Stimulated activated naive CD8-positive, alpha-beta T cell treated with anti-CD3 and anti-CD28 coated beads, Interleukin-15, amount 100 ng/mL, for 72 hours (primary cell): ENCODE data around the gene ERGIC1.
"Not testable (repeated sequence)": the region's sequence is repeated elsewhere in the genome, so short reads cannot be mapped to it uniquely, and the experiment has no call there.

Experiments used
- ATAC-seq: fragments of 150-1000 bp; cut with Tn5 transposase; 2 replicates; pipeline ENCODE4 v1.10.0; 2021; ENCODE audit warnings: mild to moderate bottlenecking, moderate library complexity
- DNase-seq, 2 donors: peaks; one replicate each; pipeline ENCODE4 v3.0.0; 2021 to 2022
- H3K27ac Mint-ChIP-seq, 2 donors: one replicate each; pipeline ENCODE4 v1.8.0; 2022; ENCODE audit warnings: mild to moderate bottlenecking in 2 of 2, mixed read lengths in 2 of 2, moderate library complexity in 2 of 2
- H3K27me3 Mint-ChIP-seq: one replicate; pipeline ENCODE4 v1.8.0; 2022; ENCODE audit warnings: mixed read lengths
- H3K4me1 Mint-ChIP-seq: one replicate; pipeline ENCODE4 v1.8.0; 2022; ENCODE audit warnings: mild to moderate bottlenecking, mixed read lengths
- H3K4me3 Mint-ChIP-seq, 2 donors: one replicate each; pipeline ENCODE4 v1.8.0; 2022; ENCODE audit warnings: mild to moderate bottlenecking in 2 of 2, mixed read lengths in 2 of 2, moderate library complexity in 1 of 2
- H3K9me3 Mint-ChIP-seq, 2 donors: one replicate each; pipeline ENCODE4 v1.8.0; 2022; ENCODE audit warnings: mixed read lengths in 2 of 2

The ERGIC1 gene, protein sequence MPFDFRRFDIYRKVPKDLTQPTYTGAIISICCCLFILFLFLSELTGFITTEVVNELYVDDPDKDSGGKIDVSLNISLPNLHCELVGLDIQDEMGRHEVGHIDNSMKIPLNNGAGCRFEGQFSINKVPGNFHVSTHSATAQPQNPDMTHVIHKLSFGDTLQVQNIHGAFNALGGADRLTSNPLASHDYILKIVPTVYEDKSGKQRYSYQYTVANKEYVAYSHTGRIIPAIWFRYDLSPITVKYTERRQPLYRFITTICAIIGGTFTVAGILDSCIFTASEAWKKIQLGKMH

DNA sequence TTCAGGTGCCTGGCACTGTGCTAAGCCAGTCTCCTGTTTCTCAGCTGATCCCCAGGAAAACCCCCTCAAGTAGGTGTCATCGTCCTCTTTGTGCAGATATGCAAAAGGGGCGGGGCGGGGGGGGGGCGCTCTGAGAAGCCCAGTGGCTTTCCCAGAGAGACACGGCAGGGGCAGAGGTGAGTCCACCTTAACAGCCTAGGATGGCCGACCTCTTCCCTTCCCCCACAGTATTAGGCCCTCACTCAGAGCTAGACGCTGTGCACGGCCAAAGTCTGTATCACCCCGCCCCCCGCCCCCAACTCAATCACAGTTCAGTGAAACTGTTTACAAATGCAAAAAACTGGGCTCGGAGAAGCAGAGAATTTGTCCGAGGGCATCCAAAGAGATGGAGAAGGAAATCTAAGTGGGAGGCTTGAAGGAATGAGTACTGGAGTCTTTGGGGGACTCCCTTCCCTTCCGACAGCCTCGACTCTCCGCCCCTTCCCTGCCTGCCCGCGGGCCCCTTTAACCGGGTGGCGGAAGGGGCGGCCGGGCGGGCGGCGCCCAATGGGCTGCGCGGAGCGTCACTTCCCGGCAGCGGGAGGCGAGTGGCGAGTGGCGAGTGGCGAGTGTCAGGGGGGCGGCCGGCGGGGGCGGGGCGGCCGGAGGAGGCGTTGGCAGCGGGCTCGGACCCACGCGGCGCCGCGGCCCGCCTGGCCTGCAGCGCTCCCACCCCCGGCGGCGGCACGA, at the start of gene ERGIC1:
ERGIC1 (plus strand) TSS at position 566 of the 729 bp plus-strand sequence; CDS start at position 729, 163 bp downstream.
- no peaks in the 10 kb centered on the region for H3K27me3 Mint-ChIP-seq
- peak within 1 kb of the TSS; percentile 91 to 94 for H3K27ac Mint-ChIP-seq
- ATAC-seq = peak; percentile 77
- peak within 1 kb of the TSS; percentile 85 to 89 for H3K4me3 Mint-ChIP-seq
- H3K4me1 Mint-ChIP-seq = peaks cover 46% of the 10 kb centered on the region
- no peaks in the 10 kb centered on the region for H3K9me3 Mint-ChIP-seq
- DNase-seq = peak; percentile 64 to 66

DNA sequence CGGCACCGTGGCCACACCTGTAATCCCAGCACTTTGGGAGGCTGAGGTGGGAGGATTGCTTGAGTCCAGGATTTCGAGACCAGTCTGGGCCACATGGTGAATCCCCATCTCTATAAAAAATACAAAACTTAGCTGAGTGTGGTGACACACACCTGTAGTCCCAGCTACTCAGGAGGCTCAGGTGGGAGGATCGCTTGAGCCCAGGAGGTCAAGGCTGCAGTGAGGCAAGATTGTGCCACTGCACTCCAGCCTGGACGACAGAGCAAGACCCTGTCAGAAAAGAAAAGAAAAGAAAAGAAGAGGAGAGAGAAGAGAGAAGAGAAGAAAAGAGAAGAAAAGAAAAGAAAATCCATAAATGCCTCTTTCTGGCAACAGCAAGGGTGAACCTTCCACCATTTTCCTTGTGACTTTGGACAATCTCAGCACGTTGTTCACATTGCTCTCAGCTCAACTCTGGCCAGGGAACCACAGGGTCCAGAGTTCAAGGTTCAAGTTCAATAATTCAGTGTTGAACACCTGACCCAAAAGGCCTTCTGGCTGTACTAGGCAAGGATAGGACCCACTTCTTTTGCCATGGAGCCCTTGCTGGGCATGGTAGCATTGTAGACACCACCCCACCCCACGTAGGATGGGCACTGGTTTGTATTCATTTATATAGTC, 48.5 kb upstream of the ERGIC1 start:
- peaks cover 8% of the 10 kb centered on the region for H3K4me1 Mint-ChIP-seq
- ATAC-seq (no peak), DNase-seq (no peak)
- H3K27ac Mint-ChIP-seq = no peak overlapping the region
- H3K4me3 Mint-ChIP-seq = no peak overlapping the region
- H3K27me3 Mint-ChIP-seq = no peaks in the 10 kb centered on the region
- no peaks in the 10 kb centered on the region for H3K9me3 Mint-ChIP-seq

DNA sequence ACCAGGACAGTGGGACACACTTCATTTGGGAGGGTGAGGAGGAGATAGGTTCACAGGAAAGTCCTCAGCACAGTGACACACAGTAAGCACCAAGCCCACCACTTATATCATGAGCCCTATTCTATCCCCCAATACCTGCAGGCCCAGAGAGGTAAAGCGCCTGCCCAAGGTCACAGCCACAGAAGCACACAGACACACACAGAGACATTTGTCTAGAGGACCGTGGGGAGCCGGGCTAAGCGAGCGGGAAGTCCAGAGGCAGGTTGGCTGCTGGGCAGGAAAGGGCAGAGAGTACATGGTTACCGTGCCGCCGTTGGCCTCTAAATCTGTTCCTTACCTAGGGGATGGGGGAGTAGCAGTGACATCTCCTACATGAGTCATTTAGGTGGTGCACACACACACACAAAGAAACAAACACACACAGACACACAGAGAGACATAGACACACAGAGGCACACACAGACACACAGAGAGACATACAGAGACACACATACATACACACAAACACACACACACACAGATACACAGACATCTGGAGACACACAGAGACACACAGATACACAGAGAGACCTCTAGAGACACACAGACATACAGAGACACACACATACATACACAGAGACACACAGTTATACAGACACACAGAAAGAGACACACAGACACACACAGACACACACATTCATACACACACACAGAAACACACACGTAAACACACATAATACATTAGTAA, 47.2 kb upstream of the ERGIC1 start:
- DNase-seq (no peak), ATAC-seq (no peak)
- Mint-ChIP-seq H3K27ac (no peak overlapping the region), H3K9me3 (no peaks in the 10 kb centered on the region), H3K4me3 (no peak overlapping the region), H3K4me1 (peaks cover 3% of the 10 kb centered on the region), H3K27me3 (no peaks in the 10 kb centered on the region)

DNA sequence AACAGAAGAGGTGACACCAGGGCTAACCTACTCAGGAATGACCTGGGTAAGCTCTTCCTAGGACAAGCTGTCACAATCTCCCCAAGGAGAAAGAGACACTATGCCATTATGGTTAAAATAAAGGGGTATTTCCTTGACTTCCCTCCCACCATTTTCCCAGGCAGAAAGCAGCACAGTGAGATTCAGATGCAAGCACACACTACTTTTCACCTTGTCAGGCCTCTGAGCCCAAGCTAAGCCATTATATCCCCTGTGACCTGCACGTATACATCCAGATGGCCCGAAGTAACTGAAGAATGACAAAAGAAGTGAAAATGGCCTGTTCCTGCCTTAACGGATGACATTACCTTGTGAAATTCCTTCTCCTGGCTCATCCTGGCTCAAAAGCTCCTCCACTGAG, 46.5 kb upstream of the ERGIC1 start:
- not testable (repeated sequence) for H3K4me1 Mint-ChIP-seq, H3K9me3 Mint-ChIP-seq

DNA sequence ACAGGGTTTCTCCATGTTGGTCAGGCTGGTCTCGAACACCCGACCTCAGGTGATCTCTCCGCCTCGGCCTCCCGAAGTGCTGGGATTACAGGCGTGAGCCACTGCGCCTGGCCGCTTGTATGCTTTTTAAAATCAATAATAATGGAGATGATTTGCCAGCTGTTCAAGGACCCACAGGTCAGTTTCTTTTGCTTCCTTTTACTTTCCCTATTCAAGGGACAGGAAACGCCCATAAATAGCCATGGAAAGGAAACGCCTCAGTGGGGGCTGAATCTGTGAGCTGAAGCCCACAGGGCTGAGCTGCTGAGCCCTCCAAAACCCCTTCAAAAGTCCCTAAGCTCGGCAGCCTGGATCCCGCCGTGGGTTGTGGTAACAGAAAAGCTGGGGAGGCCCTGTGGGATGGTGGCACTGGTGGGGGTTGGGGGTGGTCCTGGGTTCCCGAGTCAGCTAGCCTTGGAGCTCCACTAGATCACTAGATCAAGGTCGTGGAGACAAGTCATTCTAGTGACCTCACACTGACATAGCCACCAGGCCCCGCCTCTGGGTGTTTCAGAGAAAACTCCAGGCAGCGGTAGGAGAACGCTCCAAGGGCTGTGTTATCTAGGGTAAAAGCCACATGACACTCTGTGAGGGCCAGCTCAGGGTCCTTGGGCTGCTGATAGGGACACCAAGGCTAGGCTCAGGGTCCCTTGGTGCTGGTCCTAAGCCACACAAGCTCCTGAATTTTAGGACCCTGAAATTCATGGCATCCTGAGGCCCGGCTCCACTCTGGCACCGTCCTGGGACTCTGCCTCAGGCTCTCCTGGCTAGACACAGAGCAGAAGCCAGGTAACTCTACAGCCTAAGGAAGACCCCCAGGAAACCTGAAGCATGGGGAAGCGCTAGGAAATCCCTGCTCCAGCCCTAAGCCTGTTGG, 45.0 kb upstream of the ERGIC1 start:
- Mint-ChIP-seq H3K27ac (no peak overlapping the region), H3K27me3 (no peaks in the 10 kb centered on the region), H3K4me1 (peaks cover 9% of the 10 kb centered on the region), H3K4me3 (no peak overlapping the region), H3K9me3 (no peaks in the 10 kb centered on the region)
- ATAC-seq (peak; percentile 32), DNase-seq (no peak)

More for the DNA sequence above, 46.5 kb upstream of the ERGIC1 start:
- DNase-seq, H3K27me3 Mint-ChIP-seq, H3K4me3 Mint-ChIP-seq, H3K27ac Mint-ChIP-seq, ATAC-seq: not testable (repeated sequence)

DNA sequence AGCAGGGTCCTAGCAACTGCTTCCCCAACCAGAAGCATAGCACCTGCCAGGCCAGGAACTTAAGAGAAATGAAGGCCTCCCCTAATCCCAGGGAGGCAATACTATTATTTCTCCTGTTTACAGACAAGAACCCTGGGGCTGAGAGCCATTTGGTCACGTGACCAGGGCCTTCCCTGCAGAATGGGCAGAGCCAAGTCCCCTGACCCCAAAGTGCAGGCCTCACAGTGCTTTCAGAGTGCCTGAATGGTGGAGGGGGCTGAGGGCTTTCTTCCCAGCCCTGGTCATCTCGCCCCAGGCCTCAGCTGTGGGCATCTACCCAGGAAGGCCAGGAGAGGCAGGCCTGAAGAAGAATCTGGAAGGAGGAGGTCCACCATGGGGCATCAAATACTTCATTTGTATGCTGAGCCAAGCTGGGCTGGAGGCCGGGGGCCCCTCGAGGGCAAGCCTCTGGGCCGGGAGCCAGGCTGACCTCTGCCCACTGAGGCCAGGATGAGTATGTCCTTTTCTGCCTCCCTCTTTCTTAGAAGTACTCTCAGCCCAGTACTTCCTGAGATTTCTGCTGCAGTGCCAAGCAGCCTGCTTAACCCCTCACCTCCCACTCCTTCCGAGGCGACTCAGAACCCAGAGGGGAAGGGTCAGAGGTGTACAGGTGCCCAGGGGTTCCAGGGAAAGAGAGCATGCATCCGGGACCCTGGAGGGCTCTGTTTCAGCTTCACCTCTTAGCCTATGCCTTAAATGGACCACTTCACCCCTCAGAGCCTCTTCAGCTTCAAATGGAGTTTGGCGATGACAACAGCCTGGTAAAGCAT, 44.2 kb upstream of the ERGIC1 start:
- H3K27ac Mint-ChIP-seq = no peak overlapping the region
- H3K9me3 Mint-ChIP-seq = no peaks in the 10 kb centered on the region
- H3K27me3 Mint-ChIP-seq = no peaks in the 10 kb centered on the region
- ATAC-seq (no peak), DNase-seq (no peak)
- peaks cover 13% of the 10 kb centered on the region for H3K4me1 Mint-ChIP-seq
- H3K4me3 Mint-ChIP-seq = no peak overlapping the region

DNA sequence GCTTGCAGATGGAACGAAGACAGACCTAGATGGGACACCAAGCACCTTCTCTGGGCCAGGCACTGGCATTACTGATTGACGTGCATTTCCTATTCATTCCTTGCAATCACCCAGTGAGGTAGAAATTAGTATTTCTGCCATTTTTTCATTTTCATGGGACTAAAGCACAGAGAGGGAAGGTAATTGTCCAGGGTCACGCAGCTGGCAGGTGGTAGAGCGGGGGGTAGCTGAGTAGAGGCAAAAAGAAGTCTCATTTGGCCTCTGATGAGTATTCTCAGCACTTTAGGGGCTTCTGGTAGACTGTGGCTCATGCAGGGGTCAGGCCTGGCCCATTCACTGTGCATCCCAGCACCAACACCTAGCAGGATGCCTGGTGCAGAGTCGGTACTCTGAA, 43.6 kb upstream of the ERGIC1 start:
- no peaks in the 10 kb centered on the region for H3K27me3 Mint-ChIP-seq
- DNase-seq (no peak), ATAC-seq (no peak)
- no peaks in the 10 kb centered on the region for H3K9me3 Mint-ChIP-seq
- no peak overlapping the region for H3K4me3 Mint-ChIP-seq
- H3K27ac Mint-ChIP-seq = no peak overlapping the region
- peaks cover 13% of the 10 kb centered on the region for H3K4me1 Mint-ChIP-seq

DNA sequence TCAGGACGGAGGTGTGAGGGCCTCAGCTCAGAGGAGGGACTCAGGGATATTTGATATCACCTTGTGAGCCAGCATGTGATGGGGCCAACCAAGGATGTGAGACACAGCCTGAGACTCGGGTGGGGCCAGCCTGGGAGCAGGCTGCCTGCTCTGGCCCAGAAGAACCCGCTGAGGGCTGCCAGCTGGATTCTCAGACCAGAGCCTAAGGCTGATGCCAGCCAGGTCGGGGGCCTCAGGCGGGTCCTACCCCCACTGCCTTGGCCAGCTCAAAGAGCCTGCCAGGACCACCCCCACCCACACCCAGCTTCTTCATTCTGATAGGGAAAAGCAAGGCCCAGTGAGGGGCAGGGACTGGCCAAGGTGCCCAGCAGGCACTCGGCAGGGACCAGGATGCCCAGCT, 42.8 kb upstream of the ERGIC1 start:
- Mint-ChIP-seq H3K9me3 (no peaks in the 10 kb centered on the region), H3K4me3 (no peak overlapping the region), H3K27ac (no peak overlapping the region), H3K4me1 (peaks cover 13% of the 10 kb centered on the region), H3K27me3 (no peaks in the 10 kb centered on the region)
- DNase-seq (no peak), ATAC-seq (no peak)

DNA sequence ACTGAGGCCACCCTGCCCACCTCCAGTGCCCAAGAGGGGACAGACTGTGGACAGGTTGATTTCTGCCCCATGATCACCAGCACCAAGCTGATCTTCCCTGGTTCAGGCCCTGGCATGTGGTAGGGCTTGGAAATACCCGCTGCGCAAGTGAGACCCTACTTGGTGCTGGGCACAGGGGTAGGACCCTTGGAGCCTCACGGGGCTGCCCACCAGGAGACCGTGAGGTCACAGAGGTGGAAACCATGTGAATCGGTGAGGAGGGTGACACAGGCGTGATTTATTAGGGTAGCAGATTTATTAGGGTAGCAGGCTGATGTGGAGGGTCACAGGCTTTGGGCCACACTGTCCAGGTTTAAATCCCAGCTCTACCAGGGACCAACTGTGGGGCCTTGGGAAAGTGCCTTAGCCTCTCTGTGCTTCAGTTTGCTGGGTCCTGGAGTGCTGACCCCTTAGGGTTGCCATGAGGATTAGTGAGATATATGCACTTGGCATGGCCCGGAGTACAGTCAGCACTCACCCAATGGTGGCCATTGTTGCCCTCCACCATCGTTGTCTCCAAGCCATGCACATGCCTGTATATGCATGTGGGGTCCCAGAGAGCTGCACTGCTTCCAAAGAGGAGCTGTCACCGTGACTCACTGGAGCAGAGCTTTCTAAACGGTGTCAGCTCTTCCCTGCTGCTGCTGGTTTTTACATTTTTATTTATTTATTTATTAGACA, 42.2 kb upstream of the ERGIC1 start:
- DNase-seq (no peak), ATAC-seq (no peak)
- H3K9me3 Mint-ChIP-seq = no peaks in the 10 kb centered on the region
- H3K27me3 Mint-ChIP-seq = no peaks in the 10 kb centered on the region
- no peak overlapping the region for H3K4me3 Mint-ChIP-seq
- peaks cover 13% of the 10 kb centered on the region for H3K4me1 Mint-ChIP-seq
- no peak overlapping the region for H3K27ac Mint-ChIP-seq

DNA sequence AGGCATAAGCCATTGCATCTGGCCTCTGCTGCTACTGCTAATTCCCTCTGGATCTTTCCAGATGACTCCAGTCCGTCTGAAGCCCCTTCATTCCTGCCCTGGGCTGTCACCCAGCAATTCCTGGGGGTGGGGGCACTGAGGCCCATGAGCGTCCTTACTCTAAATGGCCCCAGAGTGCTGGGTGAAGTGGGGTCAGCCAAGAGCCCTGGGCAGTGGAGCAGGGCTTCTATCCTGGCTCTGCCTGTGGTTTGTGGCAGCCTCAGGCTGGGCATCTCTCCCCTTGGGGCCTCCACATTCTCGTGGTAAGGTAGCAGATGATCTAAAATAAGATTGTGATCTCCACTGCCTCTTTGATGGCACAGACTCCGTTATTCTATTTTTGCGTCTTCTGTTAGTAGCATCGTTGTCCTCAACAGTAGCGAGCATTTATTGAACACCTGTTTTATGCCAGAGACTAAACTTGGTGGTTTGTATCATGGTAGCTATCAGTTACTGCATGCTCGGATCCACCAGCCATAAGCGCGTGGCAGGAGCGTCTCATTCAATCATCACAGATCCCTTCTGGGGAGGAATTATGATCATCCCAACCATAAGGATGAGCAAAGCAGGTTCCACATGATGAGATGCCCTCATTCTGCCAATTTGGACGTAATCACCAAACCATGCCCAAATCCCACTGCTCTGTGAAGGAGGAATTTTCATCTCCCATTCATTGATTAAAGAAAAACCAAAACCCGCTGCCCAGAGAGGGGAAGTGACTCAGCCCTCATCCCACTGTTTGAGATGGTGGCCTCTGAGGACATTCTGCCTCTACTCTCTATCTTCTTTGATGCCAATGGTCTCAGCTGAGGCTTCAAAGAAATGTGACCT, 41.1 kb upstream of the ERGIC1 start:
- no peaks in the 10 kb centered on the region for H3K9me3 Mint-ChIP-seq
- H3K27ac Mint-ChIP-seq = no peak overlapping the region
- peaks cover 13% of the 10 kb centered on the region for H3K4me1 Mint-ChIP-seq
- no peak for ATAC-seq
- no peak for DNase-seq
- no peaks in the 10 kb centered on the region for H3K27me3 Mint-ChIP-seq
- H3K4me3 Mint-ChIP-seq = no peak overlapping the region

DNA sequence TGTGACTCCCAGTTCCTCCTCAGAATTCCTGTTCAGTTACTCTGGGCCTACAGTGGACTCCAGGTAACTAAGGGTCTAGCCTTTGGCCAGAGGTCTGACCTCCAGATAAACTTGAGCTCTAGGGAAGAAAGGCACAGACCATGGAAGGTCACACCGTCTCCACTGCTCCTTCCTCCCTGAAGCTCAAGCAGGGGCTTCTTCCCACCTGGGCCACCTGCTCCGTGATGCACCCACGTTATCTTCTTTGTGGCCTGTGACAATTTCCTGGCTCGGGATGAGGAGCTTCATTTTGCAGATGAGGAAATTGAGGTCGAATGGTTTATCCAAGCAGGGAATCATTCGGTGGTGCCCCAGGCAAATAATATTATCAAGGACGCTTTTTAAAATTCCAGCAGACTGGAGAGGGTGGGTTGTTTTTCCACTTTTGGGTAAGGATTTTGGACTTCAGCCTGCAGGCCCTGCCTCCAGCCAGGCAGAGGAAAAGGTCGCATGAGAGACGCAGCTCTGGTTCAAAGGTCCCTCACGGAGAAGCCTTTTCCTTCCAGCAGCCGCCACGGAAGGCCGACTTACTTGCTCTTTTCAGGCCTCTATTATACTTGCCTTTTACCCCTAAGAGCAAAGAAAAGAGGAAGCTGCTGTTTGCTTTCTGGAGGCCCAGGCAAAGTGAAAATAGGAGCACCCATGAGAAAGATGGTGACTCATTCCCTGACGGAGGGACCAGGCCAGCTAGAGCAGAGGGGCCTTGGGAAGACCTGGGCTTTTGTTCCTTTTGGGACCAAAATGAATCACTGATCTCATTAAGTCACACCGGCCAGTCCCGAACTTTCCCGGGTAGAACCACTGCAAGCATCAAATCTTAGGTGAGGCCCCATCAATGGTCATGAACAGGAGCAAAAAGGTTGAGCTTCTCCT, 40.2 kb upstream of the ERGIC1 start:
- no peak for ATAC-seq
- Mint-ChIP-seq H3K4me1 (peaks cover 21% of the 10 kb centered on the region), H3K27me3 (no peaks in the 10 kb centered on the region), H3K27ac (no peak overlapping the region), H3K4me3 (no peak overlapping the region), H3K9me3 (no peaks in the 10 kb centered on the region)
- no peak for DNase-seq

DNA sequence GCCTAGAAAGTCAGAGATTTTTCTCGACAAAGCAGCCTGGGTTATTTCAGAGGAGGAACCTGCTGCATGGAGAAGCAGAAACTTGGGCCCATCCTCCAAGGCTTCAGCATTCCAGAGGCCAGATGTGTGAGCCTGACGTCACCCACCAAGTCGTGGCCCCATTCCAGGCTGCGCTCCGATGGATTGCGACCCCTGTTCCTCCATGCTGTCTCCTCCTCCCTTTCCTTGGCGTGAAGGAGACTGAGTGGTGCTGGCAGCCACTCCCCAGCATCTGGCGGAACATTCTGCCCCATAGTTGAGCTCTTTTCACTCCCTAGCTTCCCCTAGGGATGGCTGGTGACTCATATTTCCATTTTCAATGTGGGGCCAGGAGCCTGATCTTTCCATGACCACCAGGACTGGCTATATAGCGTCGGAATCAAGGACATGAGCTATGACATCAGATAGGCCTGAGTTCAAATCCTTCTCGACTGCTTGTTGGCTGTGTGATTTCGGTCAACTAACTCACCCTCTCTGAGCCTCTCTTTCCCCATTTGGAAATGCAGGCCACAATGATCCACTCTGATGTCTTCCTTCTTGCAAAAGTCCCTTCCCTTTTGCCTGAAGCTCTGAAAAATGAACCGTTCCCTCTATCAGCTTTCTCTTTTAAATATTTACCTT, 38.6 kb upstream of the ERGIC1 start:
- no peak for ATAC-seq
- DNase-seq = no peak
- Mint-ChIP-seq H3K4me1 (peaks cover 21% of the 10 kb centered on the region), H3K27ac (no peak overlapping the region), H3K27me3 (no peaks in the 10 kb centered on the region), H3K9me3 (no peaks in the 10 kb centered on the region), H3K4me3 (no peak overlapping the region)
